GM23338 (cell line): ENCODE measurements around the gene SLC25A26. TPM values are rescaled to one million over a fixed set of nuclear protein-coding genes. Genes with fewer than 3 reads are reported as not detected.
A peak's percentile ranks its signal among the peaks of the same experiment; 100 is the strongest.

Source experiments
- ATAC-seq: fragments of 200-7000 bp; cut with Tn5 transposase; 3 replicates; pipeline ENCODE4 v1.9.1; 2020
- DNase-seq: peaks from one replicate; pipeline ENCODE4 v3.0.0-alpha.2; 2015; ENCODE audit warnings: low spot score
- H2AFZ ChIP-seq: fragments of 200-600 bp; sonication (generic); 2 replicates; pipeline ENCODE4 v1.8.0; 2016; ENCODE audit warnings: antibody characterized with exemption, mild to moderate bottlenecking, moderate library complexity
- H3F3A ChIP-seq: fragments of 200-600 bp; sonication (generic); replicated peaks from 2 replicates; pipeline ENCODE4 v1.8.0; 2017; ENCODE audit warnings: antibody characterized with exemption, mixed run types, low read depth
- H3K27ac ChIP-seq: fragments of 200-600 bp; sonication (generic); 2 replicates; pipeline ENCODE4 v1.6.1; 2016; ENCODE audit warnings: low read depth
- H3K27me3 ChIP-seq: fragments of 200-600 bp; sonication (generic); 2 replicates; pipeline ENCODE4 v1.8.0; 2016; ENCODE audit warnings: mild to moderate bottlenecking, mixed run types, moderate library complexity; ENCODE audit not compliant: insufficient read depth
- H3K36me3 ChIP-seq: fragments of 200-600 bp; sonication (generic); 2 replicates; pipeline ENCODE4 v1.8.0; 2016; ENCODE audit warnings: mild to moderate bottlenecking; ENCODE audit not compliant: insufficient read depth
- H3K4me1 ChIP-seq: fragments of 200-600 bp; sonication (generic); 2 replicates; pipeline ENCODE4 v1.8.0; 2016; ENCODE audit warnings: mild to moderate bottlenecking, moderate library complexity; ENCODE audit not compliant: insufficient read depth
- H3K4me2 ChIP-seq: fragments of 200-600 bp; sonication (generic); 2 replicates; pipeline ENCODE4 v1.7.1; 2017; ENCODE audit warnings: mixed run types
- H3K4me3 ChIP-seq: fragments of 200-600 bp; sonication (generic); 2 replicates; pipeline ENCODE4 v1.6.1; 2016; ENCODE audit warnings: mixed run types
- H3K79me2 ChIP-seq: fragments of 200-600 bp; sonication (generic); replicated peaks from 2 replicates; pipeline ENCODE4 v1.8.0; 2017; ENCODE audit warnings: mild to moderate bottlenecking; ENCODE audit not compliant: insufficient read depth
- H3K9me2 ChIP-seq: fragments of 200-600 bp; sonication (generic); 2 replicates; pipeline ENCODE4 v1.8.0; 2017; ENCODE audit not compliant: insufficient read depth
- H4K20me1 ChIP-seq: fragments of 200-600 bp; sonication (generic); replicated peaks from 2 replicates; pipeline ENCODE4 v1.8.0; 2017; ENCODE audit warnings: mild to moderate bottlenecking; ENCODE audit not compliant: insufficient read depth
- H3K27ac Mint-ChIP-seq: 2 replicates; pipeline ENCODE4 v1.8.0; 2020; ENCODE audit warnings: inconsistent platforms, mild to moderate bottlenecking, moderate library complexity, mixed read lengths
- H3K27me3 Mint-ChIP-seq: 3 replicates; pipeline ENCODE4 v1.8.0; 2022; ENCODE audit warnings: low read depth, mild to moderate bottlenecking, moderate library complexity, mixed read lengths, inconsistent platforms; ENCODE audit not compliant: insufficient read depth, poor library complexity
- H3K36me3 Mint-ChIP-seq: 3 replicates; pipeline ENCODE4 v1.8.0; 2021; ENCODE audit warnings: low read depth, mild to moderate bottlenecking, inconsistent platforms, moderate library complexity, mixed read lengths
- H3K4me1 Mint-ChIP-seq: 3 replicates; pipeline ENCODE4 v1.8.0; 2020; ENCODE audit warnings: mild to moderate bottlenecking, inconsistent platforms, mixed read lengths
- H3K4me3 Mint-ChIP-seq: 3 replicates; pipeline ENCODE4 v1.8.0; 2021; ENCODE audit warnings: moderate library complexity, mild to moderate bottlenecking, inconsistent platforms, mixed read lengths
- H3K9me3 Mint-ChIP-seq: 3 replicates; pipeline ENCODE4 v1.8.0; 2020; ENCODE audit warnings: moderate library complexity, mild to moderate bottlenecking, inconsistent platforms, mixed read lengths
- CREB1 ChIP-seq: fragments of 250-450 bp; sonication (Bioruptor Pico); IDR thresholded peaks from 2 replicates; pipeline ENCODE4 v1.5.0; 2020; ENCODE audit warnings: low read depth, mild to moderate bottlenecking, moderate library complexity
- CTCF ChIP-seq, 2 experiments: fragments of 200-600 bp in 1 of 2; sonication (generic) in 1 of 2; conservative IDR thresholded peaks; 2 replicates each; pipeline versions ENCODE4 v1.5.1 to v1.6.1; 2016 to 2017; ENCODE audit warnings: antibody characterized with exemption in 2 of 2, low read depth in 2 of 2, mild to moderate bottlenecking in 2 of 2, moderate library complexity in 1 of 2
- ETS1 ChIP-seq: IDR thresholded peaks from 2 replicates; pipeline ENCODE4 v1.6.1; 2016; ENCODE audit warnings: antibody characterized with exemption
- EZH2 ChIP-seq: fragments of 200-600 bp; sonication (generic); IDR thresholded peaks from one replicate; pipeline ENCODE4 v1.8.0; 2017; ENCODE audit warnings: antibody characterized with exemption, mild to moderate bottlenecking, low read depth; ENCODE audit not compliant: unreplicated experiment
- EZH2phosphoT487 ChIP-seq: fragments of 200-600 bp; sonication (generic); IDR thresholded peaks from one replicate; pipeline ENCODE4 v1.8.1; 2018; ENCODE audit warnings: antibody characterized with exemption; ENCODE audit not compliant: unreplicated experiment
- JUNB ChIP-seq: IDR thresholded peaks from one replicate; pipeline ENCODE4 v1.6.1; 2016; ENCODE audit warnings: antibody characterized with exemption; ENCODE audit not compliant: unreplicated experiment
- NANOG ChIP-seq: IDR thresholded peaks from 2 replicates; pipeline ENCODE4 v1.6.1; 2016; ENCODE audit warnings: antibody characterized with exemption, borderline replicate concordance
- POLR2AphosphoS5 ChIP-seq: IDR thresholded peaks from 2 replicates; pipeline ENCODE4 v1.6.1; 2016; ENCODE audit warnings: antibody characterized with exemption, low read depth
- REST ChIP-seq: IDR thresholded peaks from one replicate; pipeline ENCODE4 v1.6.1; 2018; ENCODE audit warnings: antibody characterized with exemption; ENCODE audit not compliant: unreplicated experiment
- STAT1 ChIP-seq: IDR thresholded peaks from one replicate; pipeline ENCODE4 v1.6.1; 2016; ENCODE audit warnings: antibody characterized with exemption; ENCODE audit not compliant: unreplicated experiment
- ZNF114 ChIP-seq: fragments of 250-450 bp; sonication (Bioruptor Pico); IDR thresholded peaks from 2 replicates; pipeline ENCODE4 v1.5.0; 2020; ENCODE audit warnings: mild to moderate bottlenecking, moderate library complexity
- ZNF331 ChIP-seq: fragments of 250-450 bp; sonication (Bioruptor Pico); IDR thresholded peaks from 2 replicates; pipeline ENCODE4 v1.5.0; 2020; ENCODE audit warnings: low read depth, mild to moderate bottlenecking, moderate library complexity
- ZNF462 ChIP-seq: fragments of 250-450 bp; sonication (Bioruptor Pico); IDR thresholded peaks from 2 replicates; pipeline ENCODE4 v1.5.0; 2020; ENCODE audit warnings: mild to moderate bottlenecking, moderate library complexity
- polyA plus RNA-seq: library from polyadenylated mRNA; unstranded; fragments of >200 nt; fragmentation: Nextera tagmentation; extraction: Ambion mirVana; gene quantifications from 2 replicates; pipeline ENCODE4 v1.2.1, GENCODE V29; 2016
- total RNA-seq: library from RNA; depleted of rRNA; stranded (reverse); fragments of >200 nt; shearing (Covaris generic); gene quantifications from 2 replicates; pipeline ENCODE4 v1.2.3, GENCODE V29; 2014

SLC25A26 gene
- total and polyA plus RNA-seq, 2 experiments from 2014 or later, result 24.8 to 40.2 TPM

GRCh38 chr3:66396888-66397287 is 176.1 kb downstream of the SLC25A26 start:
- Mint-ChIP-seq H3K27me3 (peaks cover 27% of the 10 kb centered on the region), H3K4me3 (no peak overlapping the region), H3K4me1 (peaks cover 26% of the 10 kb centered on the region), H3K9me3 (no peaks in the 10 kb centered on the region), H3K36me3 (peaks cover 97% of the 10 kb centered on the region), H3K27ac (peak overlapping the region; percentile 46; the same call in 1 of the 2 replicates)
- Histone ChIP-seq H3K27me3 (no peaks in the 10 kb centered on the region), H3K79me2 (peaks cover 12% of the 10 kb centered on the region), H3K36me3 (peaks cover 34% of the 10 kb centered on the region), H3K9me2 (no peaks in the 10 kb centered on the region; the same call in 1 of the 2 replicates), H3K4me2 (no peak overlapping the region), H3K4me3 (no peak overlapping the region), H3K4me1 (peaks cover 7% of the 10 kb centered on the region), H3F3A (no peaks in the 10 kb centered on the region), H4K20me1 (peaks cover 20% of the 10 kb centered on the region), H3K27ac (no peak overlapping the region), H2AFZ (no peak overlapping the region)
- no peak for ATAC-seq
- no peak for TF ChIP-seq CTCF (conservative IDR thresholded peaks at IDR 0.05; ENCODE audit: low read depth in 2 of 2)
- TF ChIP-seq ZNF114 (CRISPR knock-in tag), result no peak
- no peak for TF ChIP-seq EZH2
- no peak for TF ChIP-seq STAT1
- TF ChIP-seq ZNF462 (CRISPR knock-in tag), result no peak
- TF ChIP-seq CREB1 (CRISPR knock-in tag), result no peak
- TF ChIP-seq NANOG, result no peak
- TF ChIP-seq ETS1, result no peak
- TF ChIP-seq JUNB, result no peak
- TF ChIP-seq REST, result no peak
- TF ChIP-seq EZH2phosphoT487, result no peak
- no peak for TF ChIP-seq ZNF331 (CRISPR knock-in tag)
- TF ChIP-seq POLR2AphosphoS5, result no peak
- DNase-seq, result no peak
